HFFc6 (cell line): ENCODE data around the gene AFTPH. TPM values are rescaled to one million over a fixed set of nuclear protein-coding genes. Genes with fewer than 3 reads are reported as not detected.
A peak's percentile ranks its signal among the peaks of the same experiment; 100 is the strongest.

Source experiments
- DNase-seq: peaks from one replicate; pipeline ENCODE4 v3.0.0-alpha.2; 2018
- H3K27ac Mint-ChIP-seq: 2 replicates; pipeline ENCODE4 v1.8.0; 2020; ENCODE audit warnings: mild to moderate bottlenecking, mixed read lengths
- H3K27me3 Mint-ChIP-seq: 2 replicates; pipeline ENCODE4 v1.8.0; 2021; ENCODE audit warnings: mild to moderate bottlenecking, moderate library complexity, mixed read lengths; ENCODE audit not compliant: insufficient read depth
- H3K36me3 Mint-ChIP-seq: 2 replicates; pipeline ENCODE4 v1.8.0; 2021; ENCODE audit warnings: low read depth, mixed read lengths
- H3K4me1 Mint-ChIP-seq: 2 replicates; pipeline ENCODE4 v1.8.0; 2020; ENCODE audit warnings: low read depth, mixed read lengths
- H3K4me3 Mint-ChIP-seq: 2 replicates; pipeline ENCODE4 v1.8.0; 2020; ENCODE audit warnings: mild to moderate bottlenecking, moderate library complexity, mixed read lengths
- H3K9me3 Mint-ChIP-seq: 2 replicates; pipeline ENCODE4 v1.8.0; 2020; ENCODE audit warnings: mild to moderate bottlenecking, mixed read lengths
- total RNA-seq, 6 experiments: library from RNA; stranded (reverse); fragmentation: NEBNext Ultra II Directional; extraction: Animal tissue kit (Norgen Biotek cat#: 25700); gene quantifications; 2 replicates in 1 of 6; 3 replicates in 5 of 6; pipeline ENCODE4 v1.2.3, GENCODE V29; 2021
- TF ChIP-seq, protein P1 (sequence below): fragments of 200-600 bp; sonication (generic); IDR thresholded peaks from 2 replicates; pipeline ENCODE4 v1.5.0; 2021; ENCODE audit warnings: antibody characterized with exemption, mild to moderate bottlenecking

AFTPH gene
- total RNA-seq, 6 experiments from 2014 or later, result 17.2 to 25.3 (median 19.3) TPM

DNA sequence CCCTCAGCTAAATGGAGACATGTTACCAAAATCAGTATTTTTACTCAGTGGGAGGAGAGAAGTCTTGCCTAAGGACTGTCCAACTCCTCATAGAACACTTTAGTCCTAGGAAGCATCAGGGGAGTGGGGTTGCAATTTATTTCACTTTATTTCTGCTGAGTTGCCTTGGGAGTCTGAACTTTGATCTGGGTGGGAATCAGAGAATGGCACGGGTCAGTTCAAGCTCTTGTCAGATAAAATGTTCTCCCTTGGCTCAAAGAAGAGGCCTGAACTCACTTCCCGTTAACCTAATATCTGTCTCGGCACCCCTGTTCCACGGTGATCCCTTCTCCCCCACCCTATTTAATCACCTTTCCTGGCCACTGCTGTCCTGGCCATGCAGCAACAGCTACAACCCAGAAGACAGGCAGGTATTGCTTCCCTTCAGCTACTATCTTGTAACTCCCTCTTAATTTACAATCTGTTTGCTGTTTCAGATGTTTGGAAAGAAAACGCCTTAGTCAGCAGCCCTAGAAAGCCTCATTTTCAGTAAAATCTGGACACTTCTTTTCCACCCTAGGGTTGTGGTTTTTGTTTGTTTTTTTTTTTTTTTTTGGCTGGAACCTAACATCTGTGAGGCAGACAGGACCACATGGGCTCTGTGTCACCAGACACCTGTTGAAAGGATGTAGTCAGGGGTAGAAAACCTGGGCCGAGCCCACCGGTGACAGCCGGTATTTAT lies 77.1 kb downstream of the AFTPH start:
- peaks cover 15% of the 10 kb centered on the region for H3K9me3 Mint-ChIP-seq
- DNase-seq, result no peak
- peaks cover 28% of the 10 kb centered on the region for H3K27me3 Mint-ChIP-seq
- peaks cover 26% of the 10 kb centered on the region for H3K4me1 Mint-ChIP-seq
- TF ChIP-seq, protein P1, sequence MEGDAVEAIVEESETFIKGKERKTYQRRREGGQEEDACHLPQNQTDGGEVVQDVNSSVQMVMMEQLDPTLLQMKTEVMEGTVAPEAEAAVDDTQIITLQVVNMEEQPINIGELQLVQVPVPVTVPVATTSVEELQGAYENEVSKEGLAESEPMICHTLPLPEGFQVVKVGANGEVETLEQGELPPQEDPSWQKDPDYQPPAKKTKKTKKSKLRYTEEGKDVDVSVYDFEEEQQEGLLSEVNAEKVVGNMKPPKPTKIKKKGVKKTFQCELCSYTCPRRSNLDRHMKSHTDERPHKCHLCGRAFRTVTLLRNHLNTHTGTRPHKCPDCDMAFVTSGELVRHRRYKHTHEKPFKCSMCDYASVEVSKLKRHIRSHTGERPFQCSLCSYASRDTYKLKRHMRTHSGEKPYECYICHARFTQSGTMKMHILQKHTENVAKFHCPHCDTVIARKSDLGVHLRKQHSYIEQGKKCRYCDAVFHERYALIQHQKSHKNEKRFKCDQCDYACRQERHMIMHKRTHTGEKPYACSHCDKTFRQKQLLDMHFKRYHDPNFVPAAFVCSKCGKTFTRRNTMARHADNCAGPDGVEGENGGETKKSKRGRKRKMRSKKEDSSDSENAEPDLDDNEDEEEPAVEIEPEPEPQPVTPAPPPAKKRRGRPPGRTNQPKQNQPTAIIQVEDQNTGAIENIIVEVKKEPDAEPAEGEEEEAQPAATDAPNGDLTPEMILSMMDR, result no peak
- H3K27ac Mint-ChIP-seq, result no peak overlapping the region
- peaks cover 16% of the 10 kb centered on the region for H3K36me3 Mint-ChIP-seq
- no peak overlapping the region for H3K4me3 Mint-ChIP-seq

GRCh38 chr2:64601785-64602391 lies 77.8 kb downstream of the AFTPH start:
- Mint-ChIP-seq H3K4me3 (no peak overlapping the region), H3K9me3 (peaks cover 15% of the 10 kb centered on the region), H3K27ac (no peak overlapping the region), H3K4me1 (peaks cover 22% of the 10 kb centered on the region), H3K27me3 (peaks cover 26% of the 10 kb centered on the region), H3K36me3 (peaks cover 16% of the 10 kb centered on the region)
- no peak for DNase-seq
- TF ChIP-seq, protein P1, result no peak

- H3K36me3 Mint-ChIP-seq, result peaks cover 16% of the 10 kb centered on the region
- DNase-seq, result no peak
- peaks cover 22% of the 10 kb centered on the region for H3K4me1 Mint-ChIP-seq
- H3K9me3 Mint-ChIP-seq, result peaks cover 15% of the 10 kb centered on the region
- TF ChIP-seq, protein P1, result no peak
- H3K27ac Mint-ChIP-seq, result no peak overlapping the region
- H3K27me3 Mint-ChIP-seq, result peaks cover 25% of the 10 kb centered on the region
- H3K4me3 Mint-ChIP-seq, result no peak overlapping the region
These were observed 78.3 kb downstream of the AFTPH start for GRCh38 chr2:64602436-64602835.

- Mint-ChIP-seq H3K9me3 (peaks cover 15% of the 10 kb centered on the region), H3K4me1 (peaks cover 21% of the 10 kb centered on the region), H3K36me3 (peaks cover 16% of the 10 kb centered on the region), H3K27me3 (peaks cover 18% of the 10 kb centered on the region), H3K27ac (no peak overlapping the region), H3K4me3 (no peak overlapping the region)
- no peak for DNase-seq
- TF ChIP-seq, protein P1, result no peak
These were observed 80.0 kb downstream of the AFTPH start for GRCh38 chr2:64604155-64604554.

DNA sequence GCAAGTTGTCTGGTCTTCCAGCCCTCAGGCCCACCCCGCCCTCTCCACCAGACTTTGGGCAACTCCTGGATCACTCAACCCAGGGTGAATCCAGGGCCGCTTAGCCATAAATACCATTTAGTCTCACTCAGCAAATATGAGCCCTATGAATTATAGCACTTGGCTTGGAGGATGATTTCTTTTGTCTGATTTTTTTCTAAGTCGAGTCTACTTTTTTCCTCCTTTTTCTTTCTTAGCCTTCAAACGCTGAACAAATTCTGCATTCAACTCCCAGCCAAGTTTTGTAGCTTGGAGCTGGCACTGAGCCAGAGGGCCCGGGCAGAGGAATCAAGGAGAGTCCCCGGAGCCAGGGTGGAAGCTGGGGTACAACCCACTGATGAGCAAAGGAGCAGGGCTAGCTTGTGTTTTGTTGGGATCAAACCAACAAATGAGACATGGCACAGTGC lies 80.9 kb downstream of the AFTPH start:
- peak; percentile 47 for DNase-seq
- H3K9me3 Mint-ChIP-seq, result peaks cover 15% of the 10 kb centered on the region
- TF ChIP-seq, protein P1, result no peak
- H3K27ac Mint-ChIP-seq, result no peak overlapping the region
- peaks cover 13% of the 10 kb centered on the region for H3K27me3 Mint-ChIP-seq
- H3K4me1 Mint-ChIP-seq, result peaks cover 13% of the 10 kb centered on the region
- H3K4me3 Mint-ChIP-seq, result no peak overlapping the region
- H3K36me3 Mint-ChIP-seq, result peaks cover 16% of the 10 kb centered on the region
